Fibroblast of skin of left quadriceps (primary cell): ENCODE results near the gene ENTPD6.

ENCODE experiments used
- DNase-seq, 2 experiments: peaks; one replicate each; pipeline ENCODE4 v3.0.0-alpha.2; 2013; ENCODE audit warnings: low read depth in 2 of 2

Gene ENTPD6

GRCh38 chr20:25209400-25209799, 13.9 kb downstream of the ENTPD6 start:
- no peak for DNase-seq

GRCh38 chr20:25209911-25210310, 14.4 kb downstream of the ENTPD6 start:
- DNase-seq = no peak

- no peak for DNase-seq
Observed at GRCh38 chr20:25211273-25211672, 15.8 kb downstream of the ENTPD6 start.

- no peak for DNase-seq
Observed at GRCh38 chr20:25212242-25212641, 16.7 kb downstream of the ENTPD6 start.

GRCh38 chr20:25213566-25214425, 18.3 kb downstream of the ENTPD6 start:
- DNase-seq = no peak

GRCh38 chr20:25214426-25214790, 18.9 kb downstream of the ENTPD6 start:
- no peak for DNase-seq

- no peak for DNase-seq
Observed at GRCh38 chr20:25214819-25215218, 19.3 kb downstream of the ENTPD6 start.

GRCh38 chr20:25215521-25215920, 20.0 kb downstream of the ENTPD6 start:
- no peak for DNase-seq

- no peak for DNase-seq
Observed at GRCh38 chr20:25216199-25216945, 20.9 kb downstream of the ENTPD6 start.

- DNase-seq = no peak
Observed at GRCh38 chr20:25217161-25218108, 21.9 kb downstream of the ENTPD6 start.

- DNase-seq = no peak
Observed at GRCh38 chr20:25218109-25218486, 22.6 kb downstream of the ENTPD6 start.

- DNase-seq = no peak
Observed at GRCh38 chr20:25218492-25218891, 23.0 kb downstream of the ENTPD6 start.

GRCh38 chr20:25219365-25219764, 23.9 kb downstream of the ENTPD6 start:
- no peak for DNase-seq

- DNase-seq = no peak
Observed at GRCh38 chr20:25220021-25220730, 24.7 kb downstream of the ENTPD6 start.

GRCh38 chr20:25220810-25221591, 25.5 kb downstream of the ENTPD6 start:
- no peak for DNase-seq

- no peak for DNase-seq
Observed at GRCh38 chr20:25221592-25222460, 26.3 kb downstream of the ENTPD6 start.

- DNase-seq = no peak
Observed at GRCh38 chr20:25222461-25223178, 27.1 kb downstream of the ENTPD6 start.

GRCh38 chr20:25223179-25223661, 27.7 kb downstream of the ENTPD6 start:
- peak; percentile 74 for DNase-seq
